Progenitor cell of endocrine pancreas (in vitro differentiated cells): Measurements from ENCODE around the gene DLG5. TPM values are rescaled to one million over a fixed set of nuclear protein-coding genes. Genes with fewer than 3 reads are reported as not detected.
A peak's percentile ranks its signal among the peaks of the same experiment; 100 is the strongest.

Experiments used
- DNase-seq: peaks from one replicate; pipeline ENCODE4 v3.0.0; 2021; ENCODE audit warnings: low spot score; ENCODE audit not compliant: unreplicated experiment
- H3K27ac Mint-ChIP-seq: 2 replicates; pipeline ENCODE4 v1.8.0; 2021; ENCODE audit warnings: mild to moderate bottlenecking, moderate library complexity, mixed read lengths
- H3K27me3 Mint-ChIP-seq: 2 replicates; pipeline ENCODE4 v1.8.0; 2021; ENCODE audit warnings: mixed read lengths
- H3K36me3 Mint-ChIP-seq: 2 replicates; pipeline ENCODE4 v1.8.0; 2022; ENCODE audit warnings: mixed read lengths; ENCODE audit not compliant: insufficient read depth
- H3K4me1 Mint-ChIP-seq: 2 replicates; pipeline ENCODE4 v1.8.0; 2021; ENCODE audit warnings: low read depth, mixed read lengths
- H3K4me3 Mint-ChIP-seq: 2 replicates; pipeline ENCODE4 v1.8.0; 2021; ENCODE audit warnings: low read depth, mild to moderate bottlenecking, moderate library complexity, mixed read lengths
- H3K9me3 Mint-ChIP-seq: 2 replicates; pipeline ENCODE4 v1.8.0; 2021; ENCODE audit warnings: low read depth, mixed read lengths
- total RNA-seq: library from RNA; stranded (reverse); gene quantifications from 2 replicates; pipeline ENCODE4 v1.2.1, GENCODE V29; 2021
- TF ChIP-seq, protein P1 (sequence below): fragments of 200-600 bp; sonication (generic); IDR thresholded peaks from one replicate; pipeline ENCODE4 v1.5.0; 2021; ENCODE audit warnings: antibody characterized with exemption, mild to moderate bottlenecking; ENCODE audit not compliant: unreplicated experiment

The DLG5 gene
- total RNA-seq, 1 donor from 2014 or later = 149 TPM

GRCh38 chr10:77844177-77844576, 82.4 kb downstream of the DLG5 start:
- Mint-ChIP-seq H3K36me3 (peaks cover 20% of the 10 kb centered on the region), H3K9me3 (no peaks in the 10 kb centered on the region), H3K27ac (peak overlapping the region; percentile 88), H3K4me1 (peaks cover 34% of the 10 kb centered on the region), H3K4me3 (no peak overlapping the region), H3K27me3 (no peaks in the 10 kb centered on the region)
- DNase-seq = no peak
- TF ChIP-seq, protein P1, sequence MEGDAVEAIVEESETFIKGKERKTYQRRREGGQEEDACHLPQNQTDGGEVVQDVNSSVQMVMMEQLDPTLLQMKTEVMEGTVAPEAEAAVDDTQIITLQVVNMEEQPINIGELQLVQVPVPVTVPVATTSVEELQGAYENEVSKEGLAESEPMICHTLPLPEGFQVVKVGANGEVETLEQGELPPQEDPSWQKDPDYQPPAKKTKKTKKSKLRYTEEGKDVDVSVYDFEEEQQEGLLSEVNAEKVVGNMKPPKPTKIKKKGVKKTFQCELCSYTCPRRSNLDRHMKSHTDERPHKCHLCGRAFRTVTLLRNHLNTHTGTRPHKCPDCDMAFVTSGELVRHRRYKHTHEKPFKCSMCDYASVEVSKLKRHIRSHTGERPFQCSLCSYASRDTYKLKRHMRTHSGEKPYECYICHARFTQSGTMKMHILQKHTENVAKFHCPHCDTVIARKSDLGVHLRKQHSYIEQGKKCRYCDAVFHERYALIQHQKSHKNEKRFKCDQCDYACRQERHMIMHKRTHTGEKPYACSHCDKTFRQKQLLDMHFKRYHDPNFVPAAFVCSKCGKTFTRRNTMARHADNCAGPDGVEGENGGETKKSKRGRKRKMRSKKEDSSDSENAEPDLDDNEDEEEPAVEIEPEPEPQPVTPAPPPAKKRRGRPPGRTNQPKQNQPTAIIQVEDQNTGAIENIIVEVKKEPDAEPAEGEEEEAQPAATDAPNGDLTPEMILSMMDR = no peak

DNA sequence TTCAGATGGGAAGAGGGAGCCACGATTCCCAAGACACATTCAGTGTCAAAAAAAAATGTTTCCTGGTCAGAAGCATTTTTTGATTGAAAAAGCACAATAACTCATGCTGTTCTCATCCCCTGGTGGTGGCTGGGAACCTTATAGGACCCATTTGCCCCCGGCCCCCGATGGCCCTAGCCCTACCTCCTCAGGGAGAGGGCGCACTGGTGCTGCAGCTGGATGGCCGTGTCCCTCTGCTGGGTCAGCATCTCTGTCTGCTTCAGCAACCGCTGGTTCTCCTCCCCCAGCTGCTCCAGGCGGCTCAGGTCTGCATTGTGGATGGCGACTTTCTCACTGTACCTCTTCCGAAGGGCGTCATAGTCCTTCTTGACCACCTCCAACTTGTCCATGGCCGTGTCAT, 83.3 kb downstream of the DLG5 start:
- Mint-ChIP-seq H3K9me3 (no peaks in the 10 kb centered on the region), H3K4me1 (peaks cover 28% of the 10 kb centered on the region), H3K27ac (peak overlapping the region; percentile 37), H3K4me3 (no peak overlapping the region), H3K27me3 (no peaks in the 10 kb centered on the region), H3K36me3 (peaks cover 20% of the 10 kb centered on the region)
- TF ChIP-seq, protein P1 = no peak
- no peak for DNase-seq

- TF ChIP-seq, protein P1 = no peak
- Mint-ChIP-seq H3K9me3 (no peaks in the 10 kb centered on the region), H3K4me3 (no peak overlapping the region), H3K36me3 (peaks cover 20% of the 10 kb centered on the region), H3K27ac (peak overlapping the region; percentile 37), H3K4me1 (peaks cover 22% of the 10 kb centered on the region), H3K27me3 (no peaks in the 10 kb centered on the region)
- DNase-seq = no peak
These were observed 83.8 kb downstream of the DLG5 start for GRCh38 chr10:77842652-77843212.

- H3K36me3 Mint-ChIP-seq = peaks cover 18% of the 10 kb centered on the region
- TF ChIP-seq, protein P1 = no peak
- no peak overlapping the region for H3K4me3 Mint-ChIP-seq
- peaks cover 13% of the 10 kb centered on the region for H3K4me1 Mint-ChIP-seq
- no peaks in the 10 kb centered on the region for H3K27me3 Mint-ChIP-seq
- H3K9me3 Mint-ChIP-seq = no peaks in the 10 kb centered on the region
- DNase-seq = no peak
- H3K27ac Mint-ChIP-seq = peak overlapping the region; percentile 16
These were observed 84.7 kb downstream of the DLG5 start for GRCh38 chr10:77841711-77842375.

GRCh38 chr10:77840636-77841035, 85.9 kb downstream of the DLG5 start:
- no peak for DNase-seq
- no peaks in the 10 kb centered on the region for H3K9me3 Mint-ChIP-seq
- TF ChIP-seq, protein P1 = no peak
- no peaks in the 10 kb centered on the region for H3K27me3 Mint-ChIP-seq
- peaks cover 9% of the 10 kb centered on the region for H3K4me1 Mint-ChIP-seq
- H3K4me3 Mint-ChIP-seq = no peak overlapping the region
- peaks cover 19% of the 10 kb centered on the region for H3K36me3 Mint-ChIP-seq
- no peak overlapping the region for H3K27ac Mint-ChIP-seq
